H9 (cell line): ENCODE measurements around the gene UNC13C. TPM values are rescaled to one million over a fixed set of nuclear protein-coding genes. Genes with fewer than 3 reads are reported as not detected.

Experiments
- DNase-seq: peaks from one replicate; pipeline ENCODE4 v3.0.0-alpha.2; 2017
- H2AFZ ChIP-seq: one replicate; pipeline ENCODE4 v1.6.1; 2013; ENCODE audit warnings: mild to moderate bottlenecking, low read length, control low read depth, moderate library complexity
- H2AK5ac ChIP-seq: 2 replicates; pipeline ENCODE4 v1.6.1; 2013; ENCODE audit warnings: low read length, control low read depth, mixed read lengths; ENCODE audit not compliant: insufficient read length
- H2BK120ac ChIP-seq: one replicate; pipeline ENCODE4 v1.6.1; 2013; ENCODE audit warnings: low read depth, mild to moderate bottlenecking, low read length, control low read depth, inconsistent platforms; ENCODE audit not compliant: poor library complexity, severe bottlenecking
- H2BK12ac ChIP-seq: 2 replicates; pipeline ENCODE4 v1.6.1; 2013; ENCODE audit warnings: low read length, control low read depth, mixed read lengths, low read depth; ENCODE audit not compliant: insufficient read length
- H2BK15ac ChIP-seq: 2 replicates; pipeline ENCODE4 v1.6.1; 2013; ENCODE audit warnings: low read depth, low read length, control low read depth
- H2BK20ac ChIP-seq: one replicate; pipeline ENCODE4 v1.6.1; 2013; ENCODE audit warnings: low read depth, mild to moderate bottlenecking, low read length, control low read depth, inconsistent platforms; ENCODE audit not compliant: poor library complexity, severe bottlenecking
- H2BK5ac ChIP-seq: 2 replicates; pipeline ENCODE4 v1.6.1; 2013; ENCODE audit warnings: low read length, control low read depth, mixed read lengths; ENCODE audit not compliant: insufficient read length
- H3K14ac ChIP-seq: 2 replicates; pipeline ENCODE4 v1.6.1; 2013; ENCODE audit warnings: low read length, control low read depth; ENCODE audit not compliant: insufficient read depth
- H3K18ac ChIP-seq: 2 replicates; pipeline ENCODE4 v1.6.1; 2013; ENCODE audit warnings: low read depth, mild to moderate bottlenecking, mixed read lengths, low read length, control low read depth; ENCODE audit not compliant: insufficient read length
- H3K23ac ChIP-seq: 2 replicates; pipeline ENCODE4 v1.6.1; 2013; ENCODE audit warnings: low read length, control low read depth, mixed read lengths, low read depth; ENCODE audit not compliant: insufficient read length
- H3K23me2 ChIP-seq: 2 replicates; pipeline ENCODE4 v1.6.1; 2013; ENCODE audit warnings: low read depth, mild to moderate bottlenecking, mixed read lengths, low read length, control low read depth; ENCODE audit not compliant: insufficient read length, poor library complexity, severe bottlenecking
- H3K27ac ChIP-seq: 2 replicates; pipeline ENCODE4 v1.5.1; 2013; ENCODE audit warnings: low read length, control low read depth, mixed read lengths, low read depth; ENCODE audit not compliant: insufficient read length
- H3K27me3 ChIP-seq: 2 replicates; pipeline ENCODE4 v1.6.1; 2013; ENCODE audit warnings: low read length, control low read depth, inconsistent platforms; ENCODE audit not compliant: insufficient read depth
- H3K4ac ChIP-seq: 2 replicates; pipeline ENCODE4 v1.6.1; 2013; ENCODE audit warnings: low read depth, mild to moderate bottlenecking, control low read depth, inconsistent platforms, low read length, moderate library complexity
- H3K4me1 ChIP-seq: 2 replicates; pipeline ENCODE4 v1.6.1; 2013; ENCODE audit warnings: low read length, control low read depth, inconsistent platforms; ENCODE audit not compliant: insufficient read depth
- H3K4me2 ChIP-seq: 2 replicates; pipeline ENCODE4 v1.6.1; 2013; ENCODE audit warnings: low read length, control low read depth, mixed read lengths; ENCODE audit not compliant: insufficient read length, insufficient read depth
- H3K56ac ChIP-seq: 2 replicates; pipeline ENCODE4 v1.6.1; 2013; ENCODE audit warnings: low read depth, mild to moderate bottlenecking, mixed read lengths, low read length, control low read depth; ENCODE audit not compliant: insufficient read length
- H3K79me1 ChIP-seq: 2 replicates; pipeline ENCODE4 v1.6.1; 2013; ENCODE audit warnings: low read depth, mild to moderate bottlenecking, moderate library complexity, low read length, control low read depth, inconsistent platforms; ENCODE audit not compliant: insufficient read depth, poor library complexity, severe bottlenecking
- H3K79me2 ChIP-seq: 2 replicates; pipeline ENCODE4 v1.6.1; 2013; ENCODE audit warnings: low read length, control low read depth, inconsistent platforms; ENCODE audit not compliant: insufficient read depth
- H3K9ac ChIP-seq: 2 replicates; pipeline ENCODE4 v1.6.1; 2013; ENCODE audit warnings: low read length, control low read depth, mixed read lengths; ENCODE audit not compliant: insufficient read length; ENCODE audit errors: extremely low read depth
- H3K9me3 ChIP-seq: one replicate; pipeline ENCODE4 v1.6.1; 2013; ENCODE audit warnings: low read depth, low read length, inconsistent platforms; ENCODE audit not compliant: control insufficient read depth
- H3T11ph ChIP-seq: one replicate; pipeline ENCODE4 v1.6.1; 2013; ENCODE audit warnings: mild to moderate bottlenecking, low read length, control low read depth, inconsistent platforms
- H4K20me1 ChIP-seq: one replicate; pipeline ENCODE4 v1.6.1; 2013; ENCODE audit not compliant: control insufficient read depth, insufficient read length, insufficient read depth
- H4K5ac ChIP-seq: 2 replicates; pipeline ENCODE4 v1.6.1; 2013; ENCODE audit warnings: low read depth, mild to moderate bottlenecking, mixed read lengths, low read length, control low read depth; ENCODE audit not compliant: insufficient read length
- H4K8ac ChIP-seq: replicated peaks from 2 replicates; pipeline ENCODE4 v1.6.1; 2013; ENCODE audit warnings: low read length, control low read depth, mixed read lengths, low read depth; ENCODE audit not compliant: insufficient read length
- H4K91ac ChIP-seq: 2 replicates; pipeline ENCODE4 v1.6.1; 2013; ENCODE audit warnings: low read depth, mild to moderate bottlenecking, moderate library complexity, mixed read lengths, low read length, control low read depth; ENCODE audit not compliant: insufficient read length
- H3K27ac Mint-ChIP-seq, 3 experiments: 2 replicates in 2 of 3; 3 replicates in 1 of 3; pipeline ENCODE4 v1.8.0; 2020 to 2021; ENCODE audit warnings: mixed read lengths in 3 of 3, mild to moderate bottlenecking in 1 of 3, moderate library complexity in 1 of 3
- H3K27me3 Mint-ChIP-seq: 2 replicates; pipeline ENCODE4 v1.8.0; 2021; ENCODE audit warnings: low read depth, mild to moderate bottlenecking, moderate library complexity, mixed read lengths
- H3K36me3 Mint-ChIP-seq, 3 experiments: 2 replicates in 2 of 3; 3 replicates in 1 of 3; pipeline ENCODE4 v1.8.0; 2020 to 2021; ENCODE audit warnings: low read depth in 3 of 3, mixed read lengths in 3 of 3; ENCODE audit not compliant: insufficient read depth in 1 of 3
- H3K4me1 Mint-ChIP-seq, 2 experiments: 2 replicates each; pipeline ENCODE4 v1.8.0; 2020; ENCODE audit warnings: mixed read lengths in 2 of 2
- H3K4me3 Mint-ChIP-seq, 2 experiments: 2 replicates in 1 of 2; 3 replicates in 1 of 2; pipeline ENCODE4 v1.8.0; 2020 to 2021; ENCODE audit warnings: mild to moderate bottlenecking in 2 of 2, mixed read lengths in 2 of 2, moderate library complexity in 1 of 2
- H3K9me3 Mint-ChIP-seq, 2 experiments: 2 replicates in 1 of 2; 3 replicates in 1 of 2; pipeline ENCODE4 v1.8.0; 2020; ENCODE audit warnings: mild to moderate bottlenecking in 2 of 2, mixed read lengths in 2 of 2, moderate library complexity in 1 of 2
- WGBS: extraction: QIAGEN DNeasy Blood & Tissue Kit; methylation state at CpG from one replicate; pipeline ENCODE4 v1.1.7; 2013; ENCODE audit warnings: missing lambda C conversion rate, low lambda C conversion rate, mixed read lengths; ENCODE audit not compliant: insufficient read length; ENCODE audit errors: extremely low coverage; 5-methylcytosine and 5-hydroxymethylcytosine counted together
- total RNA-seq: library from RNA; stranded (reverse); gene quantifications from 2 replicates; pipeline ENCODE4 v1.2.1, GENCODE V29; 2021
- TF ChIP-seq, protein P1 (sequence below): fragments of 200-600 bp; sonication (generic); conservative IDR thresholded peaks from 3 replicates; pipeline ENCODE4 v1.8.0; 2021; ENCODE audit warnings: antibody characterized with exemption, mild to moderate bottlenecking

UNC13C gene
- total RNA-seq, 1 experiment from 2014 or later, result 0.02 TPM

DNA sequence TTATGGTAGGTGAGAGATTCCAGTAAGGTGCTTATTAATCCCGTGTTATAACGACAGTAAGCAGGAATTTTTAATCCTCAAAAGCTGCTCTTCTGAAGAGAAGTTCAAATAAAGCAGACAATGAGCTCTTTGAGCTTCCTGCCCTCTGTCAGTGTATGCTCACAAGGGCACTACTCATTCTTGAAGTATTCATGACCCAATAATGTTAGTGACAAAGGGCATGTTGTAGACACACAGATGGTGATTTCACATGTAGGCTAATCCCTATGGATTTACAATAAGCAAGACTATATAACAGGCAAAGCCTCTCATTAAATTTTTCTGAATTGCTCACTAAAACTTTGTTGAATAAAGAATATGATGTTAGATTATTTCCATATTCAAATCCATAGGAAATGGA is 639.9 kb downstream of the UNC13C start:
- H2BK120ac ChIP-seq, result no peak overlapping the region
- H4K5ac ChIP-seq, result no peak overlapping the region
- H3K79me2 ChIP-seq, result no peaks in the 10 kb centered on the region
- no CpG with 5 or more reads among the region's 2 CpGs for WGBS
- no peaks in the 10 kb centered on the region for H3K23me2 ChIP-seq
- H4K91ac ChIP-seq, result no peak overlapping the region
- DNase-seq, result no peak
- no peak overlapping the region for H2BK12ac ChIP-seq
- H2BK20ac ChIP-seq, result no peak overlapping the region
- no peak overlapping the region for H2BK5ac ChIP-seq
- no peaks in the 10 kb centered on the region for H3K27me3 ChIP-seq
- H3K36me3 Mint-ChIP-seq, result no peaks in the 10 kb centered on the region
- TF ChIP-seq, protein P1, sequence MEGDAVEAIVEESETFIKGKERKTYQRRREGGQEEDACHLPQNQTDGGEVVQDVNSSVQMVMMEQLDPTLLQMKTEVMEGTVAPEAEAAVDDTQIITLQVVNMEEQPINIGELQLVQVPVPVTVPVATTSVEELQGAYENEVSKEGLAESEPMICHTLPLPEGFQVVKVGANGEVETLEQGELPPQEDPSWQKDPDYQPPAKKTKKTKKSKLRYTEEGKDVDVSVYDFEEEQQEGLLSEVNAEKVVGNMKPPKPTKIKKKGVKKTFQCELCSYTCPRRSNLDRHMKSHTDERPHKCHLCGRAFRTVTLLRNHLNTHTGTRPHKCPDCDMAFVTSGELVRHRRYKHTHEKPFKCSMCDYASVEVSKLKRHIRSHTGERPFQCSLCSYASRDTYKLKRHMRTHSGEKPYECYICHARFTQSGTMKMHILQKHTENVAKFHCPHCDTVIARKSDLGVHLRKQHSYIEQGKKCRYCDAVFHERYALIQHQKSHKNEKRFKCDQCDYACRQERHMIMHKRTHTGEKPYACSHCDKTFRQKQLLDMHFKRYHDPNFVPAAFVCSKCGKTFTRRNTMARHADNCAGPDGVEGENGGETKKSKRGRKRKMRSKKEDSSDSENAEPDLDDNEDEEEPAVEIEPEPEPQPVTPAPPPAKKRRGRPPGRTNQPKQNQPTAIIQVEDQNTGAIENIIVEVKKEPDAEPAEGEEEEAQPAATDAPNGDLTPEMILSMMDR, result no peak
- H3K27ac Mint-ChIP-seq, result no peak overlapping the region
- H2BK15ac ChIP-seq, result no peak overlapping the region
- H3K4me1 Mint-ChIP-seq, result no peaks in the 10 kb centered on the region
- no peak overlapping the region for H3K4me3 Mint-ChIP-seq
- no peaks in the 10 kb centered on the region for H3K27me3 Mint-ChIP-seq
- H3K56ac ChIP-seq, result no peak overlapping the region
- H3K9me3 Mint-ChIP-seq, result no peaks in the 10 kb centered on the region
- no peak overlapping the region for H2AFZ ChIP-seq
- no peak overlapping the region for H3T11ph ChIP-seq
- H3K14ac ChIP-seq, result no peak overlapping the region
- H2AK5ac ChIP-seq, result no peak overlapping the region
- no peak overlapping the region for H4K8ac ChIP-seq
- H3K18ac ChIP-seq, result no peak overlapping the region
- no peak overlapping the region for H3K4ac ChIP-seq
- no peaks in the 10 kb centered on the region for H4K20me1 ChIP-seq
- H3K9ac ChIP-seq, result no peak overlapping the region
- no peaks in the 10 kb centered on the region for H3K9me3 ChIP-seq
- H3K23ac ChIP-seq, result no peak overlapping the region
- no peaks in the 10 kb centered on the region for H3K4me1 ChIP-seq
- no peaks in the 10 kb centered on the region for H3K79me1 ChIP-seq
- no peak overlapping the region for H3K27ac ChIP-seq
- no peak overlapping the region for H3K4me2 ChIP-seq
